ENCODE results near the gene PTPRF. TPM values are rescaled to one million over a fixed set of nuclear protein-coding genes. Genes with fewer than 3 reads are reported as not detected.

PTPRF gene
- polyA plus RNA-seq, 1 experiment = 68.3 TPM

DNA sequence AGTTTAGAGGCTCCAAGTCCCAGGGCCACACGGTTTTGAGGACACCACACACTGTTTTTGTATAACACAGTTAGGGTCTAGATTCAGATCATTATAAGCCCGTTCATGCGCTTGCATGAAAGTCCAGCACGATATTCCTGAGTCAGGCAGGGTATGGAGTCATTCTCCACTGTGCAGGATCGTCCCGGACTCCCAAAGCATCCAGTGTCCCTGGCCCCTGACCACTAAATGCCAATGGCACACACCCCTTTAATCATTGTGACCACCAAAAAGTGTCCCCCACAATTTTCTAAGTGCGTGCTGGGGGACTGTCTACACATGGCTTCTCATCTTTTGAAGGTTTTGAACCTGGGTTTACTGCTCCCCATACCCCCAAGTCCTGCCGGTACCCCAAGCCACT is 27.1 kb upstream of the PTPRF start:
- Histone ChIP-seq H3K27ac (ENCODE audit: low read depth, low read length) (no peak overlapping the region), H3K9me3 (ENCODE audit: control insufficient read depth, insufficient read depth, low read length) (no peaks in the 10 kb centered on the region; the same call in 1 of the 2 replicates), H3K4me3 (ENCODE audit: low read depth, low read length) (no peak overlapping the region), H3K27me3 (ENCODE audit: control insufficient read depth, insufficient read depth, low read length) (no peaks in the 10 kb centered on the region)
- TF ChIP-seq, protein P1, sequence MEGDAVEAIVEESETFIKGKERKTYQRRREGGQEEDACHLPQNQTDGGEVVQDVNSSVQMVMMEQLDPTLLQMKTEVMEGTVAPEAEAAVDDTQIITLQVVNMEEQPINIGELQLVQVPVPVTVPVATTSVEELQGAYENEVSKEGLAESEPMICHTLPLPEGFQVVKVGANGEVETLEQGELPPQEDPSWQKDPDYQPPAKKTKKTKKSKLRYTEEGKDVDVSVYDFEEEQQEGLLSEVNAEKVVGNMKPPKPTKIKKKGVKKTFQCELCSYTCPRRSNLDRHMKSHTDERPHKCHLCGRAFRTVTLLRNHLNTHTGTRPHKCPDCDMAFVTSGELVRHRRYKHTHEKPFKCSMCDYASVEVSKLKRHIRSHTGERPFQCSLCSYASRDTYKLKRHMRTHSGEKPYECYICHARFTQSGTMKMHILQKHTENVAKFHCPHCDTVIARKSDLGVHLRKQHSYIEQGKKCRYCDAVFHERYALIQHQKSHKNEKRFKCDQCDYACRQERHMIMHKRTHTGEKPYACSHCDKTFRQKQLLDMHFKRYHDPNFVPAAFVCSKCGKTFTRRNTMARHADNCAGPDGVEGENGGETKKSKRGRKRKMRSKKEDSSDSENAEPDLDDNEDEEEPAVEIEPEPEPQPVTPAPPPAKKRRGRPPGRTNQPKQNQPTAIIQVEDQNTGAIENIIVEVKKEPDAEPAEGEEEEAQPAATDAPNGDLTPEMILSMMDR (IDR thresholded peaks at IDR 0.05; ENCODE audit: low read depth, low read length) = no peak
- POLR2A ChIA-PET = interaction anchor here (1.2 kb wide), 1 partner anchor 146 kb away, joined by 3 read pairs; the partner anchor contains the start of gene KDM4A
- no peak for DNase-seq (ENCODE audit: low read depth, low spot score)
- CTCF ChIA-PET = no interaction called here

DNA sequence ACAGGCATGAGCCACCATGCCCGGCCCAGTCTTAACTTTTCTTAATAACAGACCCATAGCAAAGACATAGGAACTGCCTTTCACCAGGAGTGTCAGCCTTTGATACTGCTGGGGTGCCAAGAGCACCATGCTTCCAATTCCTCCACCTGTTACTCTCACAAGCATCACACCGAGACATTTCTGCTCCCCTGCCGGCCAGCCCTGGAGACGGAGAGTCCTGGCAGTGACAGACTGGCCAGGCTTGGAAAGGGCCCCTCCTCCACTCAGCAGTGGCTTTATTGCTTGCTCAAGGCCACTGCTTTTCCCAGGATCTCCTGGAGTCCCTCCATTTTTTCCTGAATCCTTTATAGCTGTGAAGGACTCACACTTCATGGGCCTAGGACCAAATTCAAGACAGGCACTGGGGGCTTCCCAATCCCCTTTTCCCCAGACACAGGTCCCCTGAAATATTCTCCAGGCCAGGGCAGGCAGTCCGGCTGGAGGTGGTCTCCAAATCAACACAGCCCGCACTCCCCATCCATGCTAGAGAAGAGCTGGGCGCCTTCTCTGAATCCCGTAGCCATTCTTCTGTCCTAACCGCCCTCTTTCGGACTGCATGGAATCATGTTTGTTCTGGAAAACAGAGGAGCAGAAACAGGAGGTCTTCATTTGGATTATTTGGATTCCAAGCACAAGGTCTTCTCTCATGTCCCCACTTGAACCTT is 25.5 kb upstream of the PTPRF start:
- H3K4me3 ChIP-seq (ENCODE audit: low read depth, low read length) = no peak overlapping the region
- H3K9me3 ChIP-seq (ENCODE audit: control insufficient read depth, insufficient read depth, low read length) = no peaks in the 10 kb centered on the region; the same call in 1 of the 2 replicates
- TF ChIP-seq, protein P1 (IDR thresholded peaks at IDR 0.05; ENCODE audit: low read depth, low read length) = no peak
- CTCF ChIA-PET = no interaction called here
- H3K27ac ChIP-seq (ENCODE audit: low read depth, low read length) = no peak overlapping the region
- no peaks in the 10 kb centered on the region for H3K27me3 ChIP-seq (ENCODE audit: control insufficient read depth, insufficient read depth, low read length)
- no peak for DNase-seq (ENCODE audit: low read depth, low spot score)
- POLR2A ChIA-PET = no interaction called here

DNA sequence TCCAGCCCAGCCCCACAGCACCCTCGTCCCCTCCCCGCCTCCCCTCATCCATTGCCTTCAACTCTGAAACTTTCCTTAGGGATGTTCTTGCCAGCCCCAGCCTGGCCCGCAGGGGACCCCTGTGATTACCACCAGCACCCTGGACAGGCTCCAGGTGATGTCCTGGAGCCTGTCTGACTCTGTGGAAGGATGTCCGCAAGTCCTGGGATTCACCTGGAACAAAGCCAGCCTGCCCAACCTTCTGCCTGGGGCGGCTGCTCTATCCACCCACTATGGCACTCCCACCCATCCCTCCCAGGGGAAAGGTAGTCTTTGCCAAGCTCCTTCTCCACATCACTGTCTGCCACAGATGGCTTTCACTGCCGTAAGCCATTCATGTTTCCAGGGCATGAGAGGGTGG is 24.4 kb upstream of the PTPRF start:
- H3K27ac ChIP-seq (ENCODE audit: low read depth, low read length) = no peak overlapping the region
- H3K27me3 ChIP-seq (ENCODE audit: control insufficient read depth, insufficient read depth, low read length) = no peaks in the 10 kb centered on the region
- CTCF ChIA-PET = interaction anchor here (0.6 kb wide), 1 partner anchor 1066 kb away, joined by 4 read pairs; no protein-coding TSS in a partner anchor
- TF ChIP-seq, protein P1 (IDR thresholded peaks at IDR 0.05; ENCODE audit: low read depth, low read length) = no peak
- H3K9me3 ChIP-seq (ENCODE audit: control insufficient read depth, insufficient read depth, low read length) = peaks cover under 1% of the 10 kb centered on the region
- no peak for DNase-seq (ENCODE audit: low read depth, low spot score)
- POLR2A ChIA-PET = no interaction called here
- H3K4me3 ChIP-seq (ENCODE audit: low read depth, low read length) = no peak overlapping the region

DNA sequence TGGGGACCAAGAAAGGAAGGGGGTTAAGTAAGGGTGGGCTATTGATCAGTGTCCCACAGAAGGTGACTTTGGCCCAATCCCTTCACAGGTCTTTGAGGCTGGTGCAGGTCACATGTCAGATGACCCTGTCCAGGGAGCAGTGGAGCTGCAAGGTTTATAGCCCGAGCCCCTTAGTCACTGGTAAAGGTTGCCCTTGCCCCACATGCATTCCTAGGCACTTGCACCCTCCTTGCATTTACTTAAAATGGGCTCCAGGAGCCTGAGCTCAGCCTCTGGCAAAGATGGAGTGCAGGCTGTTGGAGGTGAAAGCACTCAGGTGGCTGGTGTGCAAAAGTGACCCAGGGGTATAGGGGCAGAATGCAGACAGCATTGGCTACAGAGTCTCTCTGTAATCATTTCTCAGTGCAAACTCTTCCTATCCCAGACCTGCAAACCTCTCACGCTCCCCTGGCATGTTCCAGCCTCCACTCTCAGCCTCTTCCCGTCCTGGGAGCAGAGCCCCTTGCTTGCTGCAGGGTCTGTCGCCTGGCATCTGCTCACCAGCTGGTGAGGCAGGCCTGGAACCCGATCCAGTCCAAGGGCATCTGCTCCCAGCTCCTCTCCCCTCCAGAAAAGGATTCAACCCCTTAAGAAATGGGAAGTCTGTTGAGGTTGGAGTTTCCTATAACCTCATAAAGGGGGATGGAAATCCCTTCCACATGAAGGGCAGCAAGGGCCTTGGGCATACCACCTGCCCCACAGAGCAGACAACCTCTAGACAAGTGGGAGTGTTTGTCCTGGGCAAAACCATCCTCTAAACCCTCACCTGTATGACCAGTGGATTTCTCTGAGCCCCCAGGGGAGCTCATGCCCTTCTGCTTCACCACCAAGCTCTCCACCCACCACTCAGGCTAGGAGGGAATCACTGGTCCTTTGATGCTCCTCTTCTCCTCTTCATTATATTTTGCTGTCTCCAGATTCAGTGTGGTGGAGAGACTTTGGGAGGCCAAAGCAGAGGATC is 23.1 kb upstream of the PTPRF start:
- Histone ChIP-seq H3K4me3 (ENCODE audit: low read depth, low read length) (no peak overlapping the region), H3K27ac (ENCODE audit: low read depth, low read length) (no peak overlapping the region), H3K9me3 (ENCODE audit: control insufficient read depth, insufficient read depth, low read length) (peaks cover 4% of the 10 kb centered on the region; the same call in 1 of the 2 replicates), H3K27me3 (ENCODE audit: control insufficient read depth, insufficient read depth, low read length) (no peaks in the 10 kb centered on the region)
- TF ChIP-seq, protein P1 (IDR thresholded peaks at IDR 0.05; ENCODE audit: low read depth, low read length) = no peak
- ChIA-PET CTCF (no interaction called here), POLR2A (no interaction called here)
- no peak for DNase-seq (ENCODE audit: low read depth, low spot score)

All from AG04450 (cell line).